Fibroblast of skin of abdomen (primary cell): ENCODE measurements around the gene COLQ.
"Not testable (repeated sequence)": the region's sequence is repeated elsewhere in the genome, so short reads cannot be mapped to it uniquely, and the experiment has no call there.

ENCODE experiments used
- DNase-seq: peaks from one replicate; pipeline ENCODE4 v3.0.0-alpha.2; 2013

The COLQ gene

DNA sequence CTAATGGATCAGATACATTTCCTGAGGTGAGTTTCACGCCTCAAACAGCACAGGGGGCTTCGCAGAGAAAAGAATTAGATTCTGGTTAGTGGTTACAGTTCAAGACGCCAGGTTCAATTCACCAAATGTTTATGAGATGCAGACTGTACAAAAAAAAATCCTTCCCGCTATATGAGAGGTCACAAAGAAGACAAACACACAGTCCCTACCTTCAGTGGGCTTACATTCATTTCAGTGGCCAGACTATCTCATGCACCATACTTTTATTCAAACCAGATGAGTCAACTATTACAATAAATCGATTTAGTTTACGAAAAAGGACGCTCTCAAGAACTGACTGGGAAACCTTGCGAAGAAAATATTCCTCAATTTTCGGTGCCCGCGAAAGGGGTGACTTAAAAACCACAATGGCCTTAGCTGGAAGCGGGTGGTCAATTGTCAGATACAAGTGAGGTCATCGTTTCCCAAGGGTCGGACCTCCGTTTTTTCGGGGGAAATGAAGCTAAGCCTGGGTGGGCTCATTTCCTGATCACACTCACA is 94.9 kb downstream of the COLQ start:
- no peak for DNase-seq

- DNase-seq, result no peak
Observed at GRCh38 chr3:15420871-15421270, 100.6 kb downstream of the COLQ start.

DNA sequence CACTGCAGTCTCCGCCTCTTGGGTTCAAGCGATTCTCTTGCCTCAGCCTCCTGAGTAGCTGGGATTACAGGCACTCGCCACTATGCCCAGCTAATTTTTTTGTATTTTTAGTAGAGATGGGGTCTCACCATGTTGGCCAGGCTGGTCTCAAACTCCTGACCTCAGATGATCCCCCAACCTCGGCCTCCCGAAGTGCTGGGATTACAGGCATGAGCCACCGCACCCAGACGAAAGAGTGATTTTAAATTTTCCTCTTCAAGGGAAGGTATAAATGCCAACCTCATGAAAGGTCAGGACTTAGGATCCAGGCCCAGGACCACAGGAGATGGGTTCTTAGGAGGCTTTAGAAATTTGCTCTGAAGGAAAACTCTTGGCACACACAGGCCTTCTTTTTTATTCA is 110.5 kb downstream of the COLQ start:
- DNase-seq, result not testable (repeated sequence)

- DNase-seq, result no peak
Observed at GRCh38 chr3:15409774-15410173, 111.7 kb downstream of the COLQ start.

- no peak for DNase-seq
Observed at GRCh38 chr3:15409239-15409638, 112.3 kb downstream of the COLQ start.

DNA sequence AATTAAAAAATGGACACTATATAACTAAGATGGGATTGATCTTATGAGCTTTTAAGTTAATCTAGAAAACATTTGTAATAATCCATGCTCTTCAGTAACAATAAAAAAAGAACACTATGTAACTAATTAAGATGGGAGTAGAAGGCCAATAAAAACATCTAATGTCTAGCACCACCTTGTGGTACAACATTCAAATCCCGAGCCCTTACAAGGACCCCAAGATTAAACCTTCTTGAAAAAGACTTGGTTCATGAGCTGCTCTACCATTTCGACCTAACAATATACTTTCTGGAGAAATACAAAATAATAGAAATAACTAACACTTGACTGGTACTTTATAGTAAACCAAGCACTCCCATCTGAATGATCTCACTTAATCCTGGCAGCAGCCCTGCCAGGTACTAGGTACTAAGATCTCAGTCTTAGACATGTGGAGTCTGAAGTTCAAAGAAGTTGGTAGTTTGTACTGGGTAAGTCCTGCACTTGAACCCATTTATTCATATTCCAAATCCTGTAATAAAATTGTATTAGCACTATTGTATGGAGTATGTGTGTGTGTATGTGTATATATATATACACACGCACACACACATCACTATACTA is 116.0 kb downstream of the COLQ start:
- peak; percentile 56 for DNase-seq

DNA sequence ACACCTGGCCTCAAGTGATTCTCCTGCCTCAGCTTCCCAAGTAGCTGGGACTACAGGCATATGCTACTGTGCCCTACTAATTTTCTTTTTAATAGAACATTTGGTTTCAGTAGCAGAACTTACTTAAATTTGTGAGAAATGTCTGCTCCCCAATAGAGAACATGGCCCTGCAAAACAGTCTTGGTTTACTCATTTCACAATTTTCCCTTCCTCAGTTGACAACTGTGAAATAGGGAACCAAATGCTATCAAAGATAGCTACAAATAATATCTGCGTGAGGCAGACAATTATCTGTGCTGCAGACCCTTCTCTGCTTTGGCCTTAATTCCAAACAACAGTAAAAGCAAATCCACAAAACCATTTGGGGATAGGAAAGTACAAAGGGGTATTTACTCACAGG is 116.7 kb downstream of the COLQ start:
- no peak for DNase-seq

DNA sequence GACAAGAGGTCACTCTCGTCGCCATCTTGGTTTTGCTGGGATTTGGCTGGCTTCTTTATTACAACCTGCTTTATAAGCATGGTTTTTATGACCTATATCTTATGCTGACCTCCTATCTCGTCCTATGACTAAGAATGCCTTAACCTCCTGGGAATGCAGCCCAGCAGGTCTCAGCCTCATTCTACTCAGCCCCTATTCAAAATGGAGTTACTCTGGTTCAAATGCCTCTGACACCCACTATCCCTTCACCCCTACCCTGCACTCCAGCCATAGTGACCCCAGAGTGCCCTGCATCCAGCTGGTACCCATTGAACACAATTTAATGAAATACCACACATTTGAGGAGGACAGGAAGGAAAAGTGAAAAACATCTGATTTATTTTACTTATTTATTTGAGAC is 117.5 kb downstream of the COLQ start:
- no peak for DNase-seq

GRCh38 chr3:15403495-15403894 is 118.0 kb downstream of the COLQ start:
- no peak for DNase-seq

GRCh38 chr3:15401936-15402335 is 119.6 kb downstream of the COLQ start:
- no peak for DNase-seq
